ENCODE data around the gene AMPD2. TPM values are rescaled to one million over a fixed set of nuclear protein-coding genes. Genes with fewer than 3 reads are reported as not detected.

Gene AMPD2
- total RNA-seq, 1 donor from 2014 or later, result 74.2 TPM

DNA sequence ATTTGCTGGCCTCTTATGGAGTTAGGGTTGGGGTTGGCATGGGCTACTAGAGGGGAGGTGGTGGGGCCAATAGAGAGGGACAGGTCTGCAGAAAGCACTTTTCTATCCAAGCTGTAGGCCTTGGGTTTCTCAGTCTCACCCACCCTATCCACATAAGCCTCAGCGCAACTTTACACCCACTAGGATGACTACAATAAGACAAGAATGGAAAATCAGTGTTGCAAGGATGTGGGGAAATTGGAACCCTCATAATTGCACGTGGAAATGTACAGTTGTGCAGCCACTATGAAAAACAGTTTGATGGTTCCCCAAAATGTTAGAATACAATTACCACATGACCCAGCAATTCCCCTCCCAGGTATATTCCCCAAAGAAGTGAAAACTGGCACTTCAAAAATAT, 22.2 kb downstream of the AMPD2 start:
- Histone ChIP-seq H3K36me3 (no peaks in the 10 kb centered on the region), H3K4me3 (no peak overlapping the region), H3K4me1 (no peaks in the 10 kb centered on the region), H3K27ac (no peak overlapping the region), H3K27me3 (no peaks in the 10 kb centered on the region), H3K9me3 (no peaks in the 10 kb centered on the region)
- TF ChIP-seq, protein P1, sequence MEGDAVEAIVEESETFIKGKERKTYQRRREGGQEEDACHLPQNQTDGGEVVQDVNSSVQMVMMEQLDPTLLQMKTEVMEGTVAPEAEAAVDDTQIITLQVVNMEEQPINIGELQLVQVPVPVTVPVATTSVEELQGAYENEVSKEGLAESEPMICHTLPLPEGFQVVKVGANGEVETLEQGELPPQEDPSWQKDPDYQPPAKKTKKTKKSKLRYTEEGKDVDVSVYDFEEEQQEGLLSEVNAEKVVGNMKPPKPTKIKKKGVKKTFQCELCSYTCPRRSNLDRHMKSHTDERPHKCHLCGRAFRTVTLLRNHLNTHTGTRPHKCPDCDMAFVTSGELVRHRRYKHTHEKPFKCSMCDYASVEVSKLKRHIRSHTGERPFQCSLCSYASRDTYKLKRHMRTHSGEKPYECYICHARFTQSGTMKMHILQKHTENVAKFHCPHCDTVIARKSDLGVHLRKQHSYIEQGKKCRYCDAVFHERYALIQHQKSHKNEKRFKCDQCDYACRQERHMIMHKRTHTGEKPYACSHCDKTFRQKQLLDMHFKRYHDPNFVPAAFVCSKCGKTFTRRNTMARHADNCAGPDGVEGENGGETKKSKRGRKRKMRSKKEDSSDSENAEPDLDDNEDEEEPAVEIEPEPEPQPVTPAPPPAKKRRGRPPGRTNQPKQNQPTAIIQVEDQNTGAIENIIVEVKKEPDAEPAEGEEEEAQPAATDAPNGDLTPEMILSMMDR (IDR thresholded peaks at IDR 0.05), result no peak
- intact Hi-C loops (cut with DNase I), result loop anchor here (5.0 kb wide), 4 partner anchors 45 to 340 kb away; partner anchors contain the start of genes AHCYL1, GNAI3 and GSTM1
- no peak for DNase-seq (ENCODE audit: low spot score in 2 of 2)

DNA sequence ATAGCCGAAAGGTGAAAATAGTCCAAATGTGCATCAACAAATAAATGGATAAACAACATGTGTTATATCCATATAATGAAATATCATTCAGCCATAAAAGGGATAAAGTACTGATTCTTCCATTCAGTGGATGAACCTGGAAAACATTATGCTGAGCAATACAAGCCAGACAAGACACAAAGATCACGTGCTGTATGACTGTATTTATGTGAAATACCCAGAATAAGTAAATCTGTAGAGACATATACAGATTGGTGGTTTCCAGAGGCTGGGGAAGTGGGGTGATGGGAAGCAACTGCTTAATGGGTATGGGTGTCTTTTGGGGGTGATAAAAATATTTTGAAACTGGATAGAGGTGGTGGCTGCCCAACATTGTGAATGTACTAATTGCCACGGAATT, 23.0 kb downstream of the AMPD2 start:
- TF ChIP-seq, protein P1 (IDR thresholded peaks at IDR 0.05), result no peak
- no peaks in the 10 kb centered on the region for H3K9me3 ChIP-seq
- no peak overlapping the region for H3K27ac ChIP-seq
- no peak overlapping the region for H3K4me3 ChIP-seq
- H3K27me3 ChIP-seq, result no peaks in the 10 kb centered on the region
- H3K36me3 ChIP-seq, result no peaks in the 10 kb centered on the region
- intact Hi-C loops (cut with DNase I), result loop anchor here (5.0 kb wide), 4 partner anchors 45 to 340 kb away; partner anchors contain the start of genes AHCYL1, GNAI3 and GSTM1
- no peak for DNase-seq (ENCODE audit: low spot score in 2 of 2)
- no peaks in the 10 kb centered on the region for H3K4me1 ChIP-seq

DNA sequence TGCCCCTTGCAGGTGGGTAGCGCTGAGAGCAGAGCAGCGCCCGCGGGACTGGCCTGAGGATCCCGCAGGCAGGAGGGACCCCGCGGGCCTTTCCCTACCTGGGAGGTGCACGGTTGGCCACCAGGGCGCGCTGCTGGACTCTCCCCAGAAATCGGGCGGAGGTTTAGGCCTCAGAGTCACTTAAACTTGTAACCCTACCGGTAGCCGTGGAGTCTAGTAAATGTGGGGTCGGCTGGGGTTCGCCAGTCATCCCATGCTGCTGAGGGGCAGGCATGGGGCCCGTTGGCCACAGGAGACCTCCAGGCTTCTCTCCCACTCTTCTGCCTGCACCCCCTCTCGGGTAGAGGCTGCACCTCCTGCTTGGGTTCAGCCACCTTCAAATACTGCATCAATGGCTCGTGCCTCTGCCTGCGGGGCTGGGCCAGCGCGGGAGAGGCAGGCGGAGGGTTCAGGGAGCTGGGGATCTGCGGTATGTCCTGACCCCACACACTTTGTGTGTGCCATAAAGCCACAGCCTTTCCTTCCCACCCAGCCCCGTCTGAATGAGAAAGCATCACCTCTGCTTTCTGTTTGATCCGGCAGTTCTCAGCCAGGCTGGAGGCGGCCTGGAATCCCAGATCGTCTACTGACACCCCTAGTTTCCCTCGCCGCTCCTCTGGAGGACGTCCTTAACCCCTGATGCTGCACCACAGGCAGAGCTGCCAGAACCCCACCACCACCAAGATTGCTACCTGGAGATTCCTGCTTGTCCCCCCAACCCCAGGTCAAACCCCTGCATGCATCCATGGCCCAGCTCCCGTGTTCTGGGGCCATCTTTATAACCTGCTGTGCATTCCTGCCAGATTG, 24.0 kb downstream of the AMPD2 start:
- intact Hi-C loops (cut with DNase I), result loop anchor here (5.0 kb wide), 4 partner anchors 44 to 339 kb away; partner anchors contain the start of genes AHCYL1, GNAI3 and GSTM1
- DNase-seq (ENCODE audit: low spot score in 2 of 2), result peak in 1 of 2 donors; percentile 90
- Histone ChIP-seq H3K9me3 (no peaks in the 10 kb centered on the region), H3K36me3 (no peaks in the 10 kb centered on the region), H3K4me1 (no peaks in the 10 kb centered on the region), H3K27ac (no peak overlapping the region), H3K27me3 (no peaks in the 10 kb centered on the region), H3K4me3 (no peak overlapping the region)
- TF ChIP-seq, protein P1 (IDR thresholded peaks at IDR 0.05), result peak; percentile 81 to 87 (median 81)

DNA sequence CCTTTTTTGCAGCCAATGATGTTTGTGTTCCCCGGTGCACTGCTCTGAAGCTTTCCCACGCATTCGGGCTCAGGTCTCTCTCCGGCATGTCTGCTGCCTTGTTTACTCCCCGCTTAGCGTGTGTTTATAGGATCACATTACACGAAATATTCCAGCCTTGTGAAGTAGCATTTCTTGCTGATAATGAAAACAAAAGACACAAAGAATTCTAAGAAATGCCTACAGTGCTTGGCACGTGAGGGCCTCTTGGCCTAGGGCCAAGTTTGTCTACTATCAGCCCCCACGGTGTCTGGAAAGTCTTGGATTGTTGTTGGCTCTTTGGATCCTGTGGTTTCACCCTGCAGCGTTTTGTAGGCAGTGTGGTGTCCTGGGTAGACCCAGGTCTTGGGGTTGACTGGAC, 25.0 kb downstream of the AMPD2 start:
- Histone ChIP-seq H3K27me3 (no peaks in the 10 kb centered on the region), H3K27ac (no peak overlapping the region), H3K4me3 (no peak overlapping the region), H3K36me3 (no peaks in the 10 kb centered on the region), H3K9me3 (no peaks in the 10 kb centered on the region), H3K4me1 (peaks cover 0 to 3% of the 10 kb centered on the region in 2 donors)
- no peak for DNase-seq (ENCODE audit: low spot score in 2 of 2)
- TF ChIP-seq, protein P1 (IDR thresholded peaks at IDR 0.05), result no peak
- intact Hi-C loops (cut with DNase I), result loop anchor here (5.0 kb wide), 4 partner anchors 43 to 338 kb away; partner anchors contain the start of genes AHCYL1, GNAI3 and GSTM1

DNA sequence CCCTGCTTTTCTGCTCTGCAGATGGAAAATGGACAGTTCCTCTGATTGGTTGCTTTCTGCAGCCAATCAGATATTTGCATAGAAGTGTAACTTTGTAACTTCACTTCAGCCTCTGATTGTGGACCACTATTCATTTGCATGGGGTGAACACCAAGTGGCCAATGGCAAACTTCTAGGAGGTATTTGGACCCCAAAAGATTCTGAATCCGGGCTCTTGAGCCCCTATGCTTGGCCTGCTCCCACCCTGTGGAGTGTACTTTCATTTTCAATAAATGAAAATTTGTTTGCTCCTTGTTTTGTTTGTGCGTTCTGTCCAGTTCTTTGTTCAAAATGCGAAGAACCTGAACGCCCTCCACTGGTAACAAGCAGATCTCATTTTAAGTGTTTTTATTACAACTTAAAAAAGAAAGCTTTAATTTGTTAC, 29.9 kb downstream of the AMPD2 start:
- no peaks in the 10 kb centered on the region for H3K36me3 ChIP-seq
- intact Hi-C loops (cut with DNase I), result no loop called here
- no peaks in the 10 kb centered on the region for H3K27me3 ChIP-seq
- no peak overlapping the region for H3K27ac ChIP-seq
- H3K4me1 ChIP-seq, result peaks cover 0 to 15% of the 10 kb centered on the region in 2 donors
- H3K4me3 ChIP-seq, result no peak overlapping the region
- no peaks in the 10 kb centered on the region for H3K9me3 ChIP-seq
- no peak for DNase-seq (ENCODE audit: low spot score in 2 of 2)
- TF ChIP-seq, protein P1 (IDR thresholded peaks at IDR 0.05), result peak in 2 of 3 experiments; percentile 8 to 37
